IMR-90 (cell line): ENCODE data around the gene AXIN1.

Source experiments
- BHLHE40 ChIP-seq: fragments of 150-350 bp; IDR thresholded peaks from 2 replicates; pipeline ENCODE4 v1.6.1; 2016; ENCODE audit warnings: mild to moderate bottlenecking, low read depth, low read length
- CEBPB ChIP-seq: IDR thresholded peaks from 2 replicates; pipeline ENCODE4 v1.6.1; 2012; ENCODE audit warnings: low read depth, low read length, improper control_type of control experiment
- CTCF ChIP-seq: conservative IDR thresholded peaks from 2 replicates; pipeline ENCODE4 v1.5.1; 2012; ENCODE audit warnings: mild to moderate bottlenecking, low read depth, low read length, improper control_type of control experiment
- FOS ChIP-seq: fragments of 150-350 bp; IDR thresholded peaks from 2 replicates; pipeline ENCODE4 v1.6.1; 2016; ENCODE audit warnings: low read depth, low read length
- MAFK ChIP-seq: IDR thresholded peaks from 2 replicates; pipeline ENCODE4 v1.6.1; 2012; ENCODE audit warnings: low read depth, low read length, improper control_type of control experiment
- MXI1 ChIP-seq: IDR thresholded peaks from 2 replicates; pipeline ENCODE4 v1.6.1; 2012; ENCODE audit warnings: low read depth, mild to moderate bottlenecking, low read length, moderate library complexity, borderline replicate concordance
- POLR2A ChIP-seq: IDR thresholded peaks from 2 replicates; pipeline ENCODE4 v1.6.1; 2012; ENCODE audit warnings: mild to moderate bottlenecking, low read depth, low read length
- RFX5 ChIP-seq: IDR thresholded peaks from 2 replicates; pipeline ENCODE4 v1.8.0; 2012; ENCODE audit warnings: low read depth, mild to moderate bottlenecking, low read length, moderate library complexity
- SMC3 ChIP-seq: fragments of 150-350 bp; IDR thresholded peaks from 2 replicates; pipeline ENCODE4 v1.6.1; 2016; ENCODE audit warnings: low read depth, mild to moderate bottlenecking, antibody characterized with exemption, low read length, moderate library complexity

DNA sequence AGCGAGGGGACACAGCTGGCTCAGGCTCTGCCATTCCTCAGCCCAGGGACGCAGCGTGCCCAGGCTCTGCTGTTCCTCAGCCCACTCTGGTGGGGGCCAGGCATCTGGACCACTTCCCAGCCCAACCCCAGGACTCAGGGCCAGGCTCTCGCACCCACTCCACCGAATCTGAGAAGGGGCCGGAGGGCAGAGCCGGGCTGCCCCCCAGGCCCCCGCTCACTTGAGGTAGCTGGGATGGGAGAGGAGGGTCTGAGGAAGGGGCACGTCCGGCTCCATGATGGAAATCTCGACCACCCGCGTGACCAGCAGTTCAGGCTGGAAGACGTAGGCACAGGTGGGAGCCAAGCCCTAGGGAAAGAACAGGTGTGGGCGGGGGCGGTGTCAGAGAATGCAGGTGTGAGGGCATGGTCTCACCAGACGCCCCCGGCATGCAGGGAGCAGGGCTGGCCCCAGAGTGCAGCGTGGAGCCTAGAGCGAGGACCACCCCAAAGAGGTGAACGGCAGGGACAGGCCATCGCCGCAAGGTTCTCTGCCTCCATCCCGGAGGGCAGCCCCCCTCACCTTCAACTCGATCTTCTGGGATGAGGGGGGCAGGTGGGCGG is 24.4 kb upstream of the AXIN1 start:
- TF ChIP-seq FOS = no peak
- TF ChIP-seq CTCF = no peak
- no peak for TF ChIP-seq SMC3
- TF ChIP-seq MAFK = no peak
- TF ChIP-seq MXI1 = no peak
- no peak for TF ChIP-seq POLR2A
- TF ChIP-seq CEBPB = no peak
- TF ChIP-seq BHLHE40 = no peak
- TF ChIP-seq RFX5 = no peak
